Measurements from ENCODE around the gene DNAH6. TPM values are rescaled to one million over a fixed set of nuclear protein-coding genes. Genes with fewer than 3 reads are reported as not detected.
A peak's percentile ranks its signal among the peaks of the same experiment; 100 is the strongest.
"Not testable (repeated sequence)": the region's sequence is repeated elsewhere in the genome, so short reads cannot be mapped to it uniquely, and the experiment has no call there.

Gene DNAH6
- total and polyA plus RNA-seq, 10 of the 15 experiments (the other 5 are each of a cell fraction or from before 2014, with no cell fraction given) = 0.07 to 1.0 (median 0.29) TPM

- H4K20me1 ChIP-seq (ENCODE audit: control insufficient read depth, insufficient read depth); in situ Hi-C loops (cut with MboI); CTCF ChIA-PET; H3K9me3 ChIP-seq (replicated peaks; ENCODE audit: control insufficient read depth, insufficient read depth, low read length); RAD21 ChIA-PET (ENCODE audit: unreplicated experiment); ATAC-seq; H3K4me1 ChIP-seq (ENCODE audit: control insufficient read depth, insufficient read depth, low read length); H3K4me2 ChIP-seq (ENCODE audit: control insufficient read depth, insufficient read depth); BruUV-seq (replicated peaks); H3K4me3 ChIP-seq; H3K27me3 ChIP-seq (replicated peaks in 1 of 2; ENCODE audit: control insufficient read depth in 2 of 2, insufficient read depth in 2 of 2, low read length in 1 of 2); DNase-seq (ENCODE audit: low read depth, low spot score); POLR2A ChIA-PET; FAIRE-seq; H2AFZ ChIP-seq (ENCODE audit: control insufficient read depth, low read depth, low read length); H3K36me3 ChIP-seq (ENCODE audit: control insufficient read depth in 2 of 2, insufficient read depth in 2 of 2, low read length in 1 of 2); SMC1A ChIA-PET (ENCODE audit: uncharacterized antibody, unreplicated experiment); H3K79me2 ChIP-seq (ENCODE audit: control insufficient read depth, insufficient read depth, low read length); H3K9ac ChIP-seq (ENCODE audit: control insufficient read depth, insufficient read depth, low read length); intact Hi-C loops (cut with micrococcal nuclease; ENCODE audit: unreplicated experiment); H3K27ac ChIP-seq (ENCODE audit: control insufficient read depth, insufficient read depth): not testable (repeated sequence)
- TF ChIP-seq MTA2 (IDR thresholded peaks at IDR 0.05; ENCODE audit: low read depth) = 0 out of 2 replicates have a peak, but pooled peaks have one; percentile 19
- 0% methylated on average over 3 of the region's 3 CpGs for WGBS (ENCODE audit: insufficient coverage, insufficient replicate concordance, low lambda C conversion rate, missing lambda C conversion rate)
Observed at GRCh38 chr2:84773562-84773961, 257.3 kb downstream of the DNAH6 start.

GRCh38 chr2:84776011-84776410 lies 259.7 kb downstream of the DNAH6 start:
- H4K20me1 ChIP-seq (ENCODE audit: control insufficient read depth, insufficient read depth) = no peaks in the 10 kb centered on the region
- H3K27ac ChIP-seq (ENCODE audit: control insufficient read depth, insufficient read depth) = no peak overlapping the region
- no peaks in the 10 kb centered on the region for H3K4me1 ChIP-seq (ENCODE audit: control insufficient read depth, insufficient read depth, low read length)
- ChIA-PET CTCF (no interaction called here), POLR2A (no interaction called here), RAD21 (ENCODE audit: unreplicated experiment) (no interaction called here), SMC1A (ENCODE audit: uncharacterized antibody, unreplicated experiment) (no interaction called here)
- BruUV-seq (replicated peaks) = no TSS peak
- FAIRE-seq = no peak
- no peak for TF ChIP-seq ATF2 (IDR thresholded peaks at IDR 0.05; ENCODE audit: low read length)
- H3K4me3 ChIP-seq = no peak overlapping the region
- intact Hi-C loops (cut with micrococcal nuclease; ENCODE audit: unreplicated experiment) = no loop called here
- WGBS (ENCODE audit: insufficient coverage, insufficient replicate concordance, low lambda C conversion rate, missing lambda C conversion rate) = 0% methylated on average over 1 of the region's 1 CpG
- no peaks in the 10 kb centered on the region; the same call in 2 of the 3 replicates for H3K9me3 ChIP-seq (replicated peaks; ENCODE audit: control insufficient read depth, insufficient read depth, low read length)
- no peaks in the 10 kb centered on the region for H3K79me2 ChIP-seq (ENCODE audit: control insufficient read depth, insufficient read depth, low read length)
- no peak overlapping the region for H3K9ac ChIP-seq (ENCODE audit: control insufficient read depth, insufficient read depth, low read length)
- no peak for ATAC-seq
- in situ Hi-C loops (cut with MboI) = no loop called here
- H3K4me2 ChIP-seq (ENCODE audit: control insufficient read depth, insufficient read depth) = no peak overlapping the region
- no peak for DNase-seq (ENCODE audit: low read depth, low spot score)
- H3K27me3 ChIP-seq (replicated peaks in 1 of 2; ENCODE audit: control insufficient read depth in 2 of 2, insufficient read depth in 2 of 2, low read length in 1 of 2) = no peaks in the 10 kb centered on the region
- no peak overlapping the region for H2AFZ ChIP-seq (ENCODE audit: control insufficient read depth, low read depth, low read length)
- H3K36me3 ChIP-seq (ENCODE audit: control insufficient read depth in 2 of 2, insufficient read depth in 2 of 2, low read length in 1 of 2) = no peaks in the 10 kb centered on the region

Measured in GM12878 (cell line).